Measurements from ENCODE around the gene EIF4G3.

Gene EIF4G3

GRCh38 chr1:21022279-21023040 lies 154.2 kb downstream of the EIF4G3 start:
- no peak for DNase-seq

DNA sequence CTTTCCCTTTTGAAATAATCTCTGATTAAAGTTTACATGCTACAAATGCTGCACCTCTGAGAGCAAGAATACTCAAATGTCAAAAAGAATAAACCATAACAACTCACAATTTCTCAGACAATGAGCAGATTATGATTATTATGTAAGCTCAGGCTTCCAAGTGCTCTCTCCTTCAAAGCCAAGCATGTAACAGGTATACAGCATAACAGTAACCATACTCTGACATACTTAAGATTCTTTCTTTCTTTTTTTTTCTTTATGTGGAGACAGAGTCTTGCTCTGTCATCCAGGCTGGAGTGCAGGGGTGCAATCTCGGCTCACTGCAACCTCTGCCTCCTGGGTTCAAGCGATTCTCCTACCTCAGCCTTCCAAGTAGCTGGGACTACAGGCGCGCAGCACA lies 155.4 kb downstream of the EIF4G3 start:
- no peak for DNase-seq

DNA sequence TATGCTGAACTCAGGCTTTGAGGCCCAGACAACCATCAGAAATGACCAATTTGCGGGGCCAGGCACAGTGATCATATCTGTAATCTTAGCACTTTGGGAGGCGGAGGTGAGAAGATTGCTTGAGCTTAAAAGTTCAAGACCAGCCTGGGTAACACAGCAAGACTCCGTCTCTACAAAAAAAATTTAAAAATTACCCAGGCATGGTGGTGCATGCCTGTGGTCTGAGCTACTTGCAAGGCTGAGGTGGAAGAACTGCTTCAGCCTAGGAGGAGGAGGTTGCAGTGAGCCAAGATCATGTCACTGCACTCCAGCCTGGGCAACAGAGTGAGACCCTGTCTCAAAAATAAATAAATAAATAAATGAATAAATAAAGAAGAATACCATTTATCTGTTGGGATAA lies 156.5 kb downstream of the EIF4G3 start:
- DNase-seq = no peak

DNA sequence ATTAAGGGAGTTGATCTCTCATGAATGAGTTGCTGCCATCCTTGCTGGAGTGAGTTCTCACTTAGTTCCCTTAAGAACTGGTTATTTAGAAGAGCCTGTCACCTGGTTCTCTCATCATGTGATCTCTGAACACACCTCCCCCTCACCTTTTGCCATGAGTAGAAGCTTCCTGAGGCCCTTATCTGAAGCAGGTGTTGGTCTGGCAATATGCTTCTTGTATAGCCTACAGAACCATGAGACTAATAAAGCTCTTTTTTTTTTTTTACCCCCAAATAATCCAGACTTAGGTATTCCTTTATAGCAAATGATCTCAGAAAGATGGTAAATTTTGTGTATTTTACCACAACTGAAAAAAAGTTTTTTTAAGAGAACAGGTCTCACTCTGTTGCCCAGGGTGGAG lies 158.0 kb downstream of the EIF4G3 start:
- no peak for DNase-seq

DNA sequence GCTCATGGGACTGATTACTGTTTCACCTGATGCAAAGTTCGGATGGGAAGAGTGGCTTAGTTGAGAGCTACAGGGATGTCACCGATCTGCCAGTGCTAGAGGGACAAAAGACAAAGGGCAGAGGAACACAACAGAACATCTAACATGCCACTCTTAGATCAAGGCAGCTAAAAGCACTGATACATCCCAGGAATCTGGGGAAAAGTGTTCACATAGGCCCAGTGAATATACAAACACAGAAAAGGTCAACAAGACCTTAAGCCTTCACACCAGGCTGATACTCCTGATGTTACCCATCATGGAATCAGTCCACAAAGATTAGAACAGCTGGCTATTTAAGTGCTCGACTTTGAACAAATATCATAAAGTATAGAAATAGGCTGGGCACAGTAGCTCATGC lies 163.2 kb downstream of the EIF4G3 start:
- no peak for DNase-seq

GRCh38 chr1:21012937-21013336 lies 163.8 kb downstream of the EIF4G3 start:
- no peak for DNase-seq

DNA sequence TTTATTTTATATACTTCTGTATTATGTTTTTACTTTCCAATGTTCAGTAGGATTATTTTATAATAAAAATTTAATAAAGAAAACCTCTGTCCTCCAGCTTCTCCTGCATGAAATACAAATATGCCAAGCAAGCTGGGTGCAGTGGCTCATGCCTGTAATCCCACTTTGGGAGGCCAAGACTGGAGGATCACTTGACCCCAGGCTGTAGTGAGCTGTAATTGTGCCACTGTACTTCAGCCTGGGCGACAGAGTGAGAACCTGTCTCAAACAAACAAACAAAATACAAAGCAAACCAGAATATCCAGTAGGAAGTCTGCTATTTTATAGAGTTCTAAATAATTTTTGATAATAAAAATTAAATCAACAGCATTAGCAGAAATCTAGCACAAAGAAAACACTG lies 168.8 kb downstream of the EIF4G3 start:
- no peak for DNase-seq

DNA sequence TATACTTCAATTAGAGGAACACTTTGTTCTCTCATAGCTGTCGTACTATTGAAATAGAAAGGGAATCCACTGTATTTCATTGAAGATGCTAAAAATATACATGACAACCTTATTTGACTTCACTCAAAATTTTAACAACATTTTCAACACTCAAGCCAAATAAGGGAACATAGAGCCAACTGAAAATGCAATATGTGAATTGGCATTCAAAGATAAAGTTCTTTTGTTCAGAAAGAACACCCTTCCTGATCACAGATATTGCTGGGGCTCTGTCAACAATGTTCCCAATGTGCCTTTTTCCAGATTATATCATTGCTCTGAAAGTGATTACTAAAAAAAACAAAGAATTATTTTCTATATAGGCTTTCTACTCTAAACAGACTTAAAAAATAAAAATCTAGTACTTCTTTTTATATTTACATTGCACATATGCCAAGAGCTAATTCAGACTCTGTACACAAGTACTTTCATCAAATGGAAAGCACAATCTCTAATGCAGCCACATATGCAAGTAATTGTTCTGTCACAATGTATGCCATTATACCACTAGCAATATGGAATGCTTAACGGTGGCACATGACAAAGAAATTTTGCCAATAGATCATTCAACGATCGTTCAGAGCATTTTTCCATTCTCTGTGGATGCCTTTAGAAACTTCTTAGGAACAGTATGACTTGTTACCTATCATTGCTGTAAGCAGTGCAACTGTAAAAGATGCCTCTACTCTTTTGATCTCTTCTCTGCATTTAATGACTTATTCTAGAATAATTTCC lies 171.0 kb downstream of the EIF4G3 start:
- DNase-seq = no peak

GRCh38 chr1:21003281-21004045 lies 173.2 kb downstream of the EIF4G3 start:
- DNase-seq = no peak

GRCh38 chr1:21001042-21001441 lies 175.7 kb downstream of the EIF4G3 start:
- no peak for DNase-seq

- no peak for DNase-seq
Observed at GRCh38 chr1:21000245-21000594, 176.5 kb downstream of the EIF4G3 start.

DNA sequence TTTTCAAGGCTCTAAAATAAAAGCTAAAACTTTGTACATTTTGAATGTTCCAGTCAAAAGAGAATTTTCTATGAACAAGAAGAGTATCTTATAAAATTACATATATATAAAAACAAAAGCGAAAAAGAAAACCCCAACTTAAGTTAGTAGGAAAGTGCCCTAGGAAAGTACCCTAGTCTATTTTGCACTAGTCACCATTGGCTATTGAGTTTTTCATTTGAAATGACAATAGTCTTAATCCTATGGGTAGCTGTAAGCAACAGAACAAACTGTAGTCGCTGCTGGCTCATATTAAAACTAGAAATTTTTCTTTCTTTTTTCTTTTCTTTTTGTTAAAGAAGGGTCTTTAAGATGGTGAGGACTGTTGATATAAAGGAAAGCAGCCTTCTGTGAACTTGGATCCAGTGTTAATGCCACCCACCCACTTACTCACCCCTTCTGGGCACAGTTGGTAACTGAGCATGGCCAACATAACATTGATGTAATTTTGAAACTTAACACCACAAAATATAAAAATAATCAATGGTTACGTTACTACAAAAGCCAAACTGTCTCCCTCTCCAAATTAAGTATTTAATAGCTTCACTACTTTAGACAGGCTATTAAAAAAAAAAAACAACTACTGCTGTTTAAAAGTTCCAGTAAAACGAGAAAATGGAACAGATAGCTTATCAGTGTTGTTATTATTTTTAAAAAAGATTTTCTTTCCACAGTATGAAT lies 177.0 kb downstream of the EIF4G3 start:
- DNase-seq = no peak

- no peak for DNase-seq
Observed at GRCh38 chr1:20998826-20999225, 177.9 kb downstream of the EIF4G3 start.

DNA sequence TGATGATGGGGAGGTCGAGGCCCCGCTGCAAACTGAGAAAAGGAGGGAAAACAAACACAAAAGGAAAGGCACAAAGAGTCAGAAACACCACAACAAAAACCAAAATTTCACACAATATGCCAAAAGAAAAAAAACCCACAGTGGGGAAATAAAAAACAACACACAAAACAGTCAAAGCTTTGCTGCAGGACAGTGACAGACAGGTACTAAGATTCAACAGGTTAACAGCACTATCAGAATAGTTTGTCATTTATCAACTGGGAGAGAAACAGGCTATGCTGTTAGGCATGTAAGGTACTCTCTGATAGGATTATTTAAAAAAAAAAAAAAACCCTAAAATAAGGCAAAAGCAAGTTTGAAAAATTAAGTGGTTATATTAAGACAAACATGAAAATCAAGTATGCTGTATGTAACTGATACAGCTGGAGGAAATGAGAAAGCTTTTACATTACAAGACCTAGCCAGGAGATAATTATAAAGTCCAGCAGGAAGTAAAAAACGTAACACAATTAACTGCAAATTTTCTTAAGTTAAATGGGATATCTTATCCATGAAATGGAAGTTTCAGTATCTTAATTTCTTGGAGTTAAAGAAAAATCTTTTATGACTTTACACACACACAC lies 179.0 kb downstream of the EIF4G3 start:
- no peak for DNase-seq

- DNase-seq = no peak
Observed at GRCh38 chr1:20996554-20996953, 180.1 kb downstream of the EIF4G3 start.

DNA sequence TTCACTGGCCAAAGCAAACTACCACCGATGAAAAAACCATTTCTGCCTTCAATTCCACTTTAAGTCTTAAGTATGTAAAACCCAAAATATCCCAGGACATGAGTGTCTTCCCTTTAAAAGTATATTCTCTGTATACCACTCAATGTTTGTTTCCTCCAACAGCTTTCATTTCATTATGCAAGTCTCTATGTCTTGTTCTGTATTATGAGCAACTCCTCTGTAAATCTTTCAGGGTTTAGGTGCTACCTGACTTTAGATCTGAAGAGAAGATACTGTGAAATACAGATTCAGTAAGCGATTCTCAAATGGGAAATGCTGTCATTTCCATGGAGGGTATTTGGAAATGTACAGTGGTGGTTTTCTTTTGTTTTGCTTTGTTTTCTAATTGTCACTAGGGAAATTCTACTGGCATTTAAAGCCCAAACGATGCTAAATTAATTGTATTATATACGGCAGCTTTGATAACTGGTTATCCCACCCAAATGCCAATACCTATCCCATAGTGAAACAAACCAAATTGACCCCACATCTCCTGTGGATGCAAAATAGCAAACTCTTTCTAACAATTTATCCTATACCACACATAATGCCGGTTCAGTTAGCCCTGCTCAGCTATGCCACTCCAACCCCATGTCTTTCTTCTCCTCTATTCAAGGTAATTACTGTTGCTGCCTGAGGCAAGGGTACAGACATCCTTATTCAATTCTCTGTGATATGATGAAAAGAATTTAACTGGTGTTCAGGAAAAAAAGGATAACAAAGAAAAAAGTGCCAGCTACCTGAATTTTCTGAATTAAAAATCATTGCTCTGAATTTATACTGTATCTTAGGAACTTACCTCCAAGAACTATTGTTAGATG lies 182.8 kb downstream of the EIF4G3 start:
- no peak for DNase-seq

- no peak for DNase-seq
Observed at GRCh38 chr1:20992322-20993056, 184.2 kb downstream of the EIF4G3 start.

GRCh38 chr1:20988943-20989342 lies 187.8 kb downstream of the EIF4G3 start:
- no peak for DNase-seq

GRCh38 chr1:20987831-20988825 lies 188.6 kb downstream of the EIF4G3 start:
- no peak for DNase-seq
